ENCODE results near the gene FIP1L1.
"Not testable (repeated sequence)": the region's sequence is repeated elsewhere in the genome, so short reads cannot be mapped to it uniquely, and the experiment has no call there.

Gene FIP1L1

DNA sequence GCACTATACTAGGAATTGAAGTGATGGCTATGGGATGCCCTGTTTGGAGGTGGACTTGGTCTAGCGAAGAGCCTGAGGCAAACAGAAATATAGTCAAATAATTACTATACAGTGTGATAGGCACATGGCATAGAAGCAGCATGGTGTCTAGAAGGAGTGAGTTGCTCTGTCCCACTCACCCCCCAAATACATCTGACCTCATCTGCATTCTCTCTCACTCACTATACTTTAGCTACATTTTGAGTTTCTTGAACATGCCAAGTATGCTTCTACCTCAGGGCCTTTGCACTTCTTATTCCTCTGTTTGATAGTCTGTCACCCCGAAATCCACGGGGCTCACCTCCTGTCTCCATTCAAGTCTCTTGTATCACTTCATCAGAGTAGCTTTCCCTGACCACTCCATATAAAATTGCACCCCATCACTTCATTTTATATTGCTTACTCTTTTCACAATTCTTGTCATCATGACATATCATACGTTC, 2.6 kb upstream of the FIP1L1 start:
- no peak for DNase-seq (ENCODE audit: low read depth in 1 of 2, low spot score in 1 of 2)

DNA sequence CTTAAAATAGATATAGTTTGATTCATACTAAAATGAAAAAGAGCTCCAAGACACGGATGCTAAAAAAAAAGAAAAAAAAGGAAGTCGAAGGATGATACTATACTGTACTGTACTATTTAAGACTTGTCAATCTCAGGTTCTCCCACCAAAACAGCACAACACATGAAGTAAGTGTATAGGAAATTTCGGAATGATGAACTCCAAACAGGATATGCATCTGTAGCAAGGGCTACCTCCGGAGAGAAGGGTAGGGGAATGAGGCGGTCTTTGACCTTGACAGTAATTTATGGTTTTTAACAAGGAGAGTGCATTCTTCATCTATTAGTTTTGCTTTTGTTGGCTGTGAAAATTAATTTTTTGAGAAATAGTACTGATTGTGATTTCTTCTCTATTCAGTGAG, 541 bp upstream of the FIP1L1 start:
- DNase-seq (ENCODE audit: low read depth in 1 of 2, low spot score in 1 of 2) = no peak

DNA sequence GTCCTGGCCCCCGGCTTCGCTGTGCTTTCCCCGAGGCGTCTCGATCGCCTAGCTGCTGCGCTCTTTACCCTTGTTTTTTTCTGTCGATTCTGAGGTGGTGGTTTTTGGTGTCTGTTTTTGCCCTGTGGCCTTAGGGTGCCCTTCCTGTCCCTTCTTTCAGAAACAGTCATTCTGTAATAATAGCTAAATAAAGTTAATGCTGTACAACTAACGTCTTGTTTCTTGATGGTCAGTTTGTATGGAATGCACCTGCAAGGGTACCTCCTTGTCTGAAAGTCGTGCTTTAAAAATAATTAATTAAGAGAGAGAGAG, 686 bp downstream of the FIP1L1 start:
- no peak for DNase-seq (ENCODE audit: low read depth in 1 of 2, low spot score in 1 of 2)

DNA sequence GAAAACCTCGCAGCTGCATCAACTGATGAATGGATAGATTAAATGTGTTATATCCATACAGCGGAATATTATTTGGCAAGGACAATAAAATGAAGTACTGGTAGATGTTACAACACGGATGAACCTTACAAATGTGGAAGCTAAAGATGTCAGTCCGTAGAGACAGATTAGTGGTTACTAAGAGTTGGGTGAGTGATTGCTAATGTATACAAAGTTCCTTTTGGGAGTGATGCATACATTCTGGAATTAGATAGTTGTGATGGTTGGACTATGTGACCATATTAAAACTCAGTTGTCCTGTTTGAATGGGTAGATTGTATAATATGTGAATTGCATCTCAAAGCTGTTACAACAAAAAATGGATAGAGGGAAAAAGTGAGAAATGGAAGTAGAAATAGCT, 2.8 kb downstream of the FIP1L1 start:
- DNase-seq (ENCODE audit: low read depth in 1 of 2, low spot score in 1 of 2) = no peak

DNA sequence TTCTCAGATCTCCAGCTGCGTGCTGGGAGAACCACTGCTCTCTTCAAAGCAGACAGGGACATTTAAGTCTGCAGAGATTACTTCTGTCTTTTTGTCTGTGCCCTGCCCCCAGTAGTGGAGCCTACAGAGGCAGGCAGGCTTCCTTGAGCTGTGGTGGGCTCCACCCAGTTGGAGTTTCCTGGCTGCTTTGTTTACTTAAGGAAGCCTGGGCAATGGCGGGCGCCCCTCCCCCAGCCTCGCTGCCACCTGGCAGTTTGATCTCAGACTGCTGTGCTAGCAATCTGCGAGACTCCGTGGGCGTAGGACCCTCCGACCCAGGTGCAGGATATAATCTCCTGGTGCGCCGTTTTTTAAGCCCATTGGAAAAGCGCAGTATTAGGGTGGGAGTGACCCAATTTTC, 32.0 kb downstream of the FIP1L1 start:
- not testable (repeated sequence) for DNase-seq (ENCODE audit: low read depth in 1 of 2, low spot score in 1 of 2)

DNA sequence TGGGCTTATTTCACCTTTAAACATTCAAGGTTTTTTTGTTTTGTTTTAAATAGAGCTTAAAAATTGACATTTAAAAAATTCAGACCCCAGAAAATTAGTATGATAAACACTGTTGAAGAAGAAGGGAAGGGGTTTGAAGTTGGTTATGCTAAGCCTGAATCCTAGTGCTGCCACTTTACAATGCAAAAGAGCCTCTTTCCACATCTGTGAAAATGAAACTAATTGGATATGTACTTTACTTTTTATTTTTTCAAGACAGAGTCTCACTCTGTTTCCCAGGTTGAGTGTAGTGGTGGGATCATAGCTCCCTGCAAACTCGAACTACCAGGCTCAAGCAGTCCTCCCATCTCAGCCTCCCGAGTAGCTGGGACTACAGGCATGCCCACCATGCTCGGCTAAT, 41.8 kb downstream of the FIP1L1 start:
- DNase-seq (ENCODE audit: low read depth in 1 of 2, low spot score in 1 of 2) = no peak

DNA sequence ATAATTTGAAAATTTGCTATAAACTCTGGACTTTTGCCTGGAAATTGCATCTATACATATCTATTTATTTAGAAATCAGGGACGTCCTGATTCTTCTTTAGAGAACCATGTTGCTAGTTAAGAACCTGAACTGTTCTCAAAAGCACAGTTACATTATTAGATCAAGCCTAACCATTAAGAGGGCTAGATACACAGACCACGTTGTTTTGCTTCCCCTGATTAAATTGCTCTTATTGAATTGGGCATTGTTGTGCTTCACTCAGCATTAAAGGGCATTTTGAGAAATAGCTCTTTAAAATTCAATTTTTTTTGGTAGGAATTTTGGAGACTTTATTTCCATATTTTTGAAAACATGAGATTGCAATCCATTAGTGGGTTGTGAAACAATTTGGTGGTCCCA, 44.4 kb downstream of the FIP1L1 start:
- no peak for DNase-seq (ENCODE audit: low read depth in 1 of 2, low spot score in 1 of 2)

DNA sequence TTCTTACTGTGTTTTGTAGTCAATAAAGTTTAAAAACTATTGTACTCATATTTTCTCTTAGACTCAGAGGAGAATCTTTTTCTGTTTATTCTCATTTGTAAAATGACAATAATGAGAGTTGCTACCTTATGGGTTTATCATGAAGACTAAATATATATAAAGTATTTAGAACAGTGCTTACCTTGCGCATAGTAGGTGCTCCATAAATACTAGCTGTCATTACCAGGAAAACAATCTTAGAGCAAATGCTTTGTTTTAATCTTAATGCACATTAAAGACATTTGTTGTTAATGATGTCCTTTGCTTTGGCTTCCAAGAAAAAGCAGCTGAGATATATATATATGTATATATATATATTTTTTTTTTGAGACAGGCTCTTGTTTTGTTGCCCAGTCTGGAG, 44.9 kb downstream of the FIP1L1 start:
- no peak for DNase-seq (ENCODE audit: low read depth in 1 of 2, low spot score in 1 of 2)

DNA sequence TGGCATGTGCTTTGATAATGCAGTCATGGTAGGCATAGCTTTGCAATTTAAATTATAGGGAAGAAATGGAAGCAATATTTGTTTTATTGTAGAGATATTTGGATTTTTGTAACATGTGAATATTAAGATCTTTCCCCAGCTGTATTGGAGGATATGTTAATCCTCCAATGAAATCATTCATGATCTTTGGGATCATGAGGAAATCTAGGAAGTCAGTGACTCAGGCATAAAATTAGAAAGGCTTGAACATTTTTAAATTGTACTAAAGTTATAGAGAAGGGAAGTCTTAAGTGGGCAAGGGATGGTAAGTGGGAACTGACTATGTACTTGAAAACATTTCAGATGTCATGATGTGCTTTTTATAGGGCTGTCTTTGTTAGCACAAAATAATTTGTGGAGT, 46.8 kb downstream of the FIP1L1 start:
- DNase-seq (ENCODE audit: low read depth in 1 of 2, low spot score in 1 of 2) = no peak

DNA sequence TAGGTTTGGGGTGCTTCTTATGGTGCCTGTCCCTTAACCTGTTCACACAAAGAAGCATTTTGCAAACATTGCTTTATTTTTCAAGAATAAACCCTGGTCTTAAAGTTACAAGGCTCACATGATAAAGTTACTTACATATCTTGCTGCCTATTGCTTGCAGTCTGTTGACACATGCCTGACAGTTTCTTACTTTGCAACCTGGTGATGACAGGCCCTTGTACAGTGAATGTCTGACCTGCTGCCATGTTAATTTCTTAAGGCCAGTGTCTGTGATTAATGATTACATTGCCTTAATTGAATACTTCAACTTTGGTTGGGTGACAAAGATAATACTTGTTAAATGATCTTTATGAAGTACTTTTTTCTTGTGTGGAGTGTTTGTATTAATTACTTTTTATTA, 49.9 kb downstream of the FIP1L1 start:
- no peak for DNase-seq (ENCODE audit: low read depth in 1 of 2, low spot score in 1 of 2)

DNA sequence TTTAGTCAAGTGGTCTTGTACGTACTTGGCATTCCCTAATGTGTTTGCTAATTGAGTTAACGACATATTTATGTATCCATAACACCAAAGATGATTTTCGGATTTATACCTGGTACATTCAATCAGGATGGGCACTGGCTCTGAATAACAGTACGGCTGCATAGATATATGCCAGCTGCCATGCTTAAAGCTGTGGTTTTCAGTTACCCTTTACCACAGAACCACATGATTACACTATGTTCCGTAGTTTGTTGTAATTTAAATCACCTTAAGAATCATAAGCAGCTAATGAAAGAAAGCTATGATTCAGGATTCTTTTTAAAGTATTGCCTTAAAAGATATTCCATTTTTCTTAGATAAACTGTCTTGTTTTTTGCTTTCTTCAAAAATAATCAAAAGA, 53.6 kb downstream of the FIP1L1 start:
- no peak for DNase-seq (ENCODE audit: low read depth in 1 of 2, low spot score in 1 of 2)

DNA sequence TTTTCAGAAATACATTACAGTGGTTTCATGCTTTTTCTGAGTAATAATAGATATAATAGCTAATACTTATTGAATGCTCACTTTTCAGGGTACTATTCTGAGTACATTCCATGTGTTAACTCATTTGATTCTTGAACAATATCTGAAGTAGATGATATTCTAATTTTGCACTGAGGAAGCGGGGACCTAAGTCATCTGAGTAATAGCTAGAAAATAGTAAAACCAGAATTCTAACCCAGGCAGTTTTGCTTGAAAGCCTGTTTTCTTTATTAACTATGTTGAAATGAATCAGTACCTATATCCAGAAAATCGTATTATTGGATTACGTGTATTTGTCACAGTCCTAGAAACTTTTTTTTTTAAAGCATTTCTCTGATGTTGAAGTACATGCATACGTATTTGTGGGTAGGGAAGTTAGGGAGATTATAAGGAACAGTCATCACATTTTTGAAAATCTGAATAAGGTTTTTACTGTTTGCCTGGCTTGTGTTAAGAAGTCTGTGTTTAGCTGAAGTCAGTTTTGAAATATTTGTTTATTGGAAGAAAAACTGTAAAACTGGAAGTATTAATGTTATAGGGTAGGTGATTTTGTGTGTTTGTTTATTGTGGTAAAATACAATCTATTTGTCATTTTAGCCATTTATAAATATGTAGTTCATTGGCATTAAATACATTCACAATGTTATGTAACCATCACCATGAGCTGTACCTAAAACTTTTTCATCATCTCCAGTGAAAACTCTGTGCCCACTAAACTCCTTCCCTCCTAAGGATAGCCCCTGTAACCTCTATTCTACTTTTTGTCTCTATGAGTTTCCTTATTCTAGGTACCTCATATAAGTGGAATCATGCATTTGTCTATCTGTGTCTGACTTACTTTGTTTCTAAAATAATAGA, 55.3 kb downstream of the FIP1L1 start:
- no peak for DNase-seq (ENCODE audit: low read depth in 1 of 2, low spot score in 1 of 2)

DNA sequence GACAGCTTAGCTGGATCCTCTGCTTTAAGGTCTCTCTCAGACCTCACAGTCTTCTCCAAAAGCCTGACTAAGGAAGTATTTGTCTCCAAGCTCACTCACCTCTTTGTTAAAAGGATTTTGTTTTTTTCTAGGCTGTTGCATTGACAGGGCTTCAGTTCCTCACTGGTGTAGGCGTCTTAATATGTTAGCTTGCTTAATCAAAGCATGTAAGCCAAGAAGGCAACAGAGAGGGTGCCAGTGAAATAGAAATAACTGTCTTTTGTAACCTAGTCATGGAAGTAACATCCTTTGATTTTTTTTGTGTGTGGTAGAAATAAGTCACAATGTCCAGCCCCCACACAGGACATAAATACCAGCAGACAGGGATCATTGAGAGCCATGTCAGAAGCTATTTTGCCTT, 58.8 kb downstream of the FIP1L1 start:
- no peak for DNase-seq (ENCODE audit: low read depth in 1 of 2, low spot score in 1 of 2)

DNA sequence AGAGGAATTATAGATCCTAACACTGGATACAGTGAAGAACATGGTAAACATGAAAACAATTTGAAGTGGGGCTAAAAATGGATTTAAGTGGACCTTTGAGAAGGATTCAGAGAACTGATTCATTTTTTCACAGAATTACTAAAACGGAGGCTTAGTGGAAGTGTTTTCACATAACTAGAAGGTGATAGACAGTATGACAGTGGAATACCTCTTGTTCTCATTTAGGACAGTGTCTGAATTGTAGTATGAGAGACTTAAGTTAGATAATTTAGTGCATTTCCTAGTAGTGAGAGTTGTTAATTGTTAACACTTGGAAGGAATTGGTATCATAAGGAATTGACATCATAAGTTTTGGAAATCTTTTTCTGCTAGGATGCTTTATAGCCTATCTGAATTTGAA, 64.1 kb downstream of the FIP1L1 start:
- no peak for DNase-seq (ENCODE audit: low read depth in 1 of 2, low spot score in 1 of 2)

DNA sequence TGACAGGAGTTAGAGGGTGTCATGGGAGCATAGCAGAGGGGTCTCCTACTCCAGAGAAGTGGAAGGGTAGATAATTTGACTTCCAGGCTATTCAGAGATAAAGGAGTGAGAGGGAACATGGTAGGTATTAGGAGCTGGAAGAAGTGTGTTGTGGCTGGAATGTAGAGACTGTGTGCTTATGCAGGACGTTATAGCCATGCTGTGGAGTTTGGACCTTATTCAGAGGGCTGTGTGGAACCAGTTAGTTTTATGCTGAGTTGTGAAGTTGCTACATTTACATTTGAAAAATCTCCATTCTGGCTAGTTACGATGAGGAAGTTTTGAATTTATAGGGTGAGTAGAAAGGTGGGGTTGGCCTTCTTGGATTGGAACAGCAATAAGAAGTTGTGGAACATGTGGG, 67.5 kb downstream of the FIP1L1 start:
- DNase-seq (ENCODE audit: low read depth in 1 of 2, low spot score in 1 of 2) = no peak

DNA sequence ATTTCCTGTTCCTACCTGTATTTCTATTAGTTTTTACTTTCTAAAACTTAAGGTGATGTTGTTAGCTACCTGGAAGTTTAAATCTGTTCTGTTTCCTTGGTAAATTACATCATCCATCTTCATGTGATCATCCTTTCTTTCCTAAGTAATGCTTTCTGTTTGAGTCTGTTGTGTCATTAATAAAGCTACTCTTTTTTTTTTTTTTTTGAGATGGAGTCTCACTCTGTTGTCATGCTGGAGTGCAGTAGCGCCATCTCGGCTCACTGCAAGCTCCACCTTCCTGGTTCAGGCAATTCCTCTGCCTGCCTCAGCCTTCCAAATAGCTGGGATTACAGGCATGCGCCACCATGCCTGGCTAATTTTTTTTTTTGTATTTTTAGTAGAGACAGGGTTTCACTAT, 73.3 kb downstream of the FIP1L1 start:
- no peak for DNase-seq (ENCODE audit: low read depth in 1 of 2, low spot score in 1 of 2)

DNA sequence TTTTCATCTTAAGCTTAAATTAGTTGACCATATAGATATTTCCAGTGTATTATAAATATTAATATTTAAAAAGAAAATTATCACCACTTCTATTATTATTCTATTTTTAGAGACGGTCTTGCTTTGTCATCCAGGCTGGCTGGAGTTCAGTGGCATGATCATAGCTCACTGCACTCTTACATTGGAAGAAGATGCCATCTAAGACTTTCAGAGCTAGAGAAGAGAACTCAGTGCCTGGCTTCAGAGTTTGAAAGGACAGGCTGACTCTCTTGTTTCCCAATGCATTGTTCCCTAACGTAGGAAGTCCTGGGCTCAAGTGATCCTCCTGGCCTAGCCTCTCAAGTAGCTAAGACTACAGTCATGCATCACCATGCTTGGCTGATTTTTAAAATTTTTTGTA, 75.9 kb downstream of the FIP1L1 start:
- no peak for DNase-seq (ENCODE audit: low read depth in 1 of 2, low spot score in 1 of 2)

DNA sequence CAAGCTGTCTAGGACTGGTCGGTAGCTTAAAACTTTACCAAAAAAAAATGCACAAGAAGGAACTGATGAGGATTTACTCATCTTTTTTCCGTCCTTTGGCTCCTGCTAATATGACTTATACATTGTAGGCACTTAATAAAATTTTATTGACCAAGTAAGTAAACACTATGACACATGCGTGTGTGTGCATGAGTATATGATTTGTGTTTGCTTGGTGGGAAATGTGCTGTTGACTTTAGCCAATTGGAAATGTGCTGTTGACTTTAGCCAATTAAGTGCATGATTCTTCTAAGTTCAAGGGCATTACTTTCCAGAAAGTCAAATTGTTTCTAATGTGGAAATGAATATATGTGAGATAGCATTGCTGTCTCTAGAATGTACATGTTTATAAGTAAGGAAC, 78.3 kb downstream of the FIP1L1 start:
- DNase-seq (ENCODE audit: low read depth in 1 of 2, low spot score in 1 of 2) = no peak

DNA sequence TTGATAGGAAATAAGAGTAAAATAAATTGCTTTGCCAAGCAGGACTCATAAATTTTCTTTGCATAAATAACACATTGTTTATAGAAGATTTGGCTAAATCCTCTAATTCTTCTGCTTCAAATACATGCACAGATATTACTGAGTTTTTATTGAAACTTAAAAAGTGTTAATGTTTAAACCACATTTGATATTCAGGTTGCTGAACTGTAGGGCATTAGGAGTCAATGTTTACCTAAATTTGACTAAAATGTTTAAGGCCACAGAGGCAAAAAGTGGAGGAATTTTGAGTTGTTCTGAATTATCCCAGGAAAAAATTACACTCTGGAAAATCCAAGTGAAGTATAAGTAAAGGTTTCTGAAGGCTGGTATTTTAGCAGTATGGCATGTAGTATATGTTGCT, 78.7 kb downstream of the FIP1L1 start:
- DNase-seq (ENCODE audit: low read depth in 1 of 2, low spot score in 1 of 2) = no peak

DNA sequence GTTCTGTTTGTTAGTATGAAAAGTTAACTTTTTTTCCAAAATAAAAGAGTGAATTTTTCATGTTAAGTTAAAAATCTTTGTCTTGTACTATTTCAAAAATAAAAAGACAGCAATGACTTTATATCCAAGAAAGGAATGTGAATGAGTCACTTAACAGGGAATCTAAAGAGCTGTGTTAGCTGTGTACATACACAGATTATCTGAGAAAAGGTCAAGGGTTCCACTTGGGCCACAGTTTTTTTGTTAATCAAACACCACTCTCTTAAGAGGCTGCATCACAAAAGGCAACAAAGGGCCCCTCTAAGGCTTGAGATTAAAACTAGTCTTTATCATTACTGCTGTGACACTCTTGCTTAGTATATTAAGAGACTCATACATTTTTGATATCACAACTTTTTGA, 82.1 kb downstream of the FIP1L1 start:
- DNase-seq (ENCODE audit: low read depth in 1 of 2, low spot score in 1 of 2) = no peak

DNA sequence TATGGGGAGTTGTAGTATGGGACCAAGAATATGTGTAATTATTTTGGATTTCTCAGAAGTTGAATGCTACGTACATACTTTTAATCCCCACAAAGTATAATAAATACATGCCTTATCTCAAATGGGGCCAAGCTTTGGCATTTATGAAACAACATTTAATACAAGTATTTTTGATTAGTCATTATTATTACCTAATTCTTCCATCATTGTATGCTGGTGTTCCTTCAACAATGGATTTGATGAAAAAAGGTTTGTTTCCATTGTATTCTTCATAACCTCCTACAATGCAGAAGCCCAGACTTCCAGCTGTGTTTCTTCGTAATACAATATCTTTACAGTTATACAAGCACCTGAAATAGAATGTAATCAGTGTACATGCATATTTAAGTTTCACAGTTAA, 83.8 kb downstream of the FIP1L1 start:
- no peak for DNase-seq (ENCODE audit: low read depth in 1 of 2, low spot score in 1 of 2)

DNA sequence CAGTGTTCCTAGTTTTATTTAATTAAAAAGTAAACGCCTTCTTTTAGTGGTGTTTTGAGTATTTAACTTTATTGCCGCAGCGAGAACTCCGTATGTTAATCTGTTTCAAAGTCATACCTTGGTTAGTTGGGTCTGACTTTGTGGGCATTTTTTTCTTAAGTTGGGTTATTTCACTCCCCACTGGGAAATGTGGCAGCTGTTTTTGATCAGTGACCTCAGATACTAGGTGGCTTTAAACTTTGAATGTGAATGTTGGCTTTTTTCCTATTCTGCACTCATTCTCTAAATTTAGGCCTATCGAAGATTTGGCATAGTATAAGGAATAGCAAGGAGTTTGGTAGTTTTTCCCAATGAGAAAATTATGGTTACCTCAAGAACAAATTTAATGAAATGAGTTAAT, 85.9 kb downstream of the FIP1L1 start:
- no peak for DNase-seq (ENCODE audit: low read depth in 1 of 2, low spot score in 1 of 2)

DNA sequence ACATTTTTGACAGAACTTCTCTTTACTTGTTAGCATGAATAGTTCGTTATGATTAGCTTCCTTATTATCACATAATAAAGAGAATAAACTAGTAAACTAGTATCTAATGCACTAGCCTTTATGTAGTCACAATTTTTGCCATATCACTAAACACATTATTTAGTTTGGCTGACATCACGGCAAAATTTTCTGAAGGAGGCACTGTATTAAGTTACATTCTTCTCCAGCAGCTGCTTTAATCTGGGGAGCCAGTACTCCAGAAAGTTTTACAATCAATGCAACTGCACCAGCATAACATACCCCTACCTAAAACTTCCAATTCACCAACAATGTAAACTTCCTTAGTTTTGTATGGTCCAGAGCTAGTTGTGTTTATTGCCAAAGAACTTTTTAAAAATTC, 87.8 kb downstream of the FIP1L1 start:
- no peak for DNase-seq (ENCODE audit: low read depth in 1 of 2, low spot score in 1 of 2)
